Right hindlimb (tissue), 1 donor: ENCODE measurements around the gene TPSG1.
"Not testable (repeated sequence)": the region's sequence is repeated elsewhere in the genome, so short reads cannot be mapped to it uniquely, and the experiment has no call there.

Source experiments
- DNase-seq: peaks from one replicate; pipeline ENCODE4 v3.0.0-alpha.2; 2018

Gene TPSG1

DNA sequence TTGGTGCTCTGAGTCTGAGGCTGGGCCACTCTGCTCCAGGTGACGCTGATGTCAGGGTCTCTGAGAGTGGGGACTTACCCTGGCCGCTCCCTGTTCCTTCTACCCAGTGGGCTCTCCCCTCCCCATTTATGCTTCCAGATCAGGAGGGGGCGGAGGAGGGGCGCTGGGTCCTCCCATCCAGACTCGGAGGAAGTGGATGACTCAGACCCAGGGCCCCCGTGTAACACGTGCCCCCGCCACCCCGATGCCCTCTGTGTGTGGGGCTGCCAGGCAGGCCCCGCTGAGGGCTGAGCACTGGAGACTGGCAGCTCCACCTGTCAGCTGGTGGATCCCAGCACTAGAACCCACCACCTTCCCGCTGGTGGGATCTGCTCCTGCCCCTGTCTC is 5.0 kb upstream of the TPSG1 start, which contains the start of gene TPSB2:
Gene TPSB2 (minus strand): TSS at position 101 of the 387 bp plus-strand sequence. CDS start 233 bp downstream, outside the sequence.
- not testable (repeated sequence) for DNase-seq

DNA sequence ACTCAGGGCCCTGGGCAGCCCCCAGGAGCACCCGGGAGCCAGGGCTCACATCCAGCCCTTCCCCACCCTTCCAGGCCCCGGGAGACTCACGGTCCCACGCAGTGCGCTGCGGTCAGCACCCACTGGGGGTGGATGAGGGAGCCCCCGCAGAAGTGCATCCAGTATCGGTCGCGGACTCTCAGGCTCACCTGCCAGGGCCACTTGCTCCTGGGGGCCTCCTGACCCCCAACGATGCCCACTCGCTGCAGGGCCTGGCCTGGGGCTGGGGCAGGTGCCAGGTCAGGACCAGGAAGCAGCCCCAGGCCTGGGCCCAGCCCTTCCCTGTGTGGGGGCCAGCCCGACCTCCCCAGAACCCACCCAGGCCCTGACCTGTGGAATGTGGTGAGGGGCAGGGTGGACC is 4.4 kb upstream of the TPSG1 start:
- not testable (repeated sequence) for DNase-seq

DNA sequence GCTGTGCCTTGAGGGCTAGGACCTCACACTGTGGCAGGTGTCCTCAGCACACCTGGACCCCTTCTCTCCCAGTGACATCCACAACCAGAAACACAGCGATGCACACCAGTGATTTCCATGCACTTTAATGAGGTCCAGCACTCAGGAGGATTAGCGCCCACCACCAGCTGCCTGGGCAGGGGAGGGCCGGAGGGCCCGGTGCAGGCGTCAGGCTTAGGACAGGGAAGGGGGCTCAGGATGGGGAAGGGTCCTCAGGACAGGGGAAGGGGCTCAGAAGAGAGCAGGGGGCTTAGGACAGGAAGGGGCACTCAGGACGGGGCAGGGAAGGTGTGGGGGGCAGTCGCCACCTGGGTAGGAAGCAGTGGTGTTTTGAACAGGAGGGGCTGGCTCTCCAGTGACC is 3.2 kb upstream of the TPSG1 start:
- DNase-seq: not testable (repeated sequence)

DNA sequence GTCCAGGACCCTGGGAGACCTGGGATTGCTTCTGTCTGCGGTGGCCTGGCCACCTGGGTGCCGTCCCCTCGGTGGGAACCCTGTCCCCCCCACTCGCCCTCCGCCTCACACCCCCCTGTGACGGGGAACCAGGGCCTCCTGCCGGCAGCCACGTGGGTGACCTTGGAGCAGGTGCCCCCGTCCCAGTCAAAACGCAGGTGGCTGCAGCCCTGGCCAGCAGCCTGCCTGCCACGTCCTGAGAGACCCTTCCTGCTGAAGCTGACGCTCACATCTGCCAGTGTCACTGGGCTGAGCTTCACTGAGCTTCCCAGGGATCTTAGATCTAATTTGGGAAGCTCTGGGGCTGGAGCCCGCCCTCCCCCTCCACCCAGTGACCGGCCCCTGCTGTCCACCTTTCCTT is 1.6 kb upstream of the TPSG1 start:
- DNase-seq: not testable (repeated sequence)

DNA sequence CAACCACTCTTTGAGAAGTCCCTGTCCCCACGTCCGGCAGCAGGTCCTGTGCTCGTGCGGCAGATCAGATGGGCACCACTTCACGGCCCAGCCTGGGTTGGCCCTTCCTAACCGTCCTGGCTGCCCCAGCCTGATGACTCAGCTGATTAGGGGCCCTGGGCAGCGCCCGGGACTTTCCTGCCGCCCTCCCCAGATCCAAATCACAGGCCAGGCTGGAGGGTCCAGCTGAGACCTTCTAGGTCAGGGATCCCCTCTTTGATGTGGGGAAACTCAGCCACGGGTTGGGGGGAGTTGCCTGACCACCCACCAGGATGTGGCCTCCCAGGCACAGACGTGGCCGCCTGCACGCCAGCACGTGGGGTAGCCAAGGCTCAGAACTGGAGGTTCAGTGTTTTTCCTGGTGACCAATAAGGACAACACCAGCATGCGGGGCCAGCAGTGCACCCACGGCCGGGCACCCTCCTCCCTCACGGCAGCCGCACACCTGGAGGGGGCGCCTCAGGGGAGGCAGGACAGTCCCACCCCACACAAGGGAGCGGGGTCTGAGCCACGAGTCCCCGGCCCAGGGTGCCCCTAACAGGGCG is 752 bp upstream of the TPSG1 start:
- not testable (repeated sequence) for DNase-seq

DNA sequence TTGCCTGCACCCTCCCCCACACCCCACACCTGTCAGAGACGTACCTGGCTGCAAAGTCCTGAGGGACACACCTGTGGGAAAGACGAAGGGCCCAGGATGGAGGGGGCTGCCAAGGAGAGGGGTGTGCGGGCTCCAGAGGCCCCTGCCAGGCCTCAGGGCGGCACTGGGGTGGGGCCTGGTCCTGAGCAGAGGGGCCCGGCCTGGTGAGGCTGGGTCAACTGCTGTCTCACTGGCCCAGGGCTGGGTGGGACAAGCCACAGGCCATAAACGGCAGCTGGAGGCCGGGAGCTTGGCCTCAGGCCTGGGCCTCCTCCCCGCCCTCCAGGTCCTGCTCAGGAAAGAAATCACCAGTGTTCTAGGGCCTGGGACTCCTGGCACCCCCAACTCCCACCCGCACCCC is 510 bp downstream of the TPSG1 start:
- no peak for DNase-seq

DNA sequence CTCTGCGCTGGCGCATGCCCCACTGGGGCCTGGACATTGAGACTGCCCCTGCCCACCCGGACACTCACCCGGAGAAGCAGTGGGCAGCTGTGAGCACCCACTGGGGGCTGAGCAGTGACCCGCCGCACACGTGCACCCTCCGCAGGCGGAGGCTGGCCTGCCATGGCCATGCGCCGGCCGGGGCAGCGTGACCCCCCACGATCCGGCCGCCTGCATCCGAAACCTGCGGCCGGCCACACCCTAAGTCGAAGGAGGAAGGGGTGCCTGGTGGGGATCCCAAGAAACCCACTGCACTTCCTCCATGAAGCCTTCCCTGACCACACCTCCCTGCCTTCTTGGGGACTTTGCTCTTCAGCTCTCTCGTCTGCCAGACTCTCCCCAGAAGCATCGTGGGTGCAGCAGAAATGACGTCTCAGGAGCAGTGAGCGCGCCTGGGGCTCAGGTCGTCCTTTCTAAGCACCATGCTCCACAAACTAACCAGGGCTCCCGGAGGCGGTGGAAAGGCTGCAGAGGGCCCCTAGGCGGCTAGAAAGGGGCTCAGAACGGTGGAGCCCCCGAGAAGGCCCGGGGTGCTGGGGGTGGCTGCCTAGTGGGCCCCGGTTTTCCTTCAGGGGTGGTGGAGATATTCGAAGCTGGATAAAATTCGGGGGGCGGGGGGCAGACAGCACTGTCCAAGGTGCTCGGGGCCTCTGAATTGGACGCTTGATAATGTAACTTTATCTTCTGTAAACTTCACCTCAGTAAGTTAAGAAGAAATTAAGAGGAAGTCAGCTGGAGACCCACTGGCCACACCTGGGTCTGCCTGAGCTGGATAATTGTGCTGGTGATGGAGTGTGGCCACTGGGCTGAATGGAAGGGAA is 1.5 kb downstream of the TPSG1 start:
- no peak for DNase-seq

DNA sequence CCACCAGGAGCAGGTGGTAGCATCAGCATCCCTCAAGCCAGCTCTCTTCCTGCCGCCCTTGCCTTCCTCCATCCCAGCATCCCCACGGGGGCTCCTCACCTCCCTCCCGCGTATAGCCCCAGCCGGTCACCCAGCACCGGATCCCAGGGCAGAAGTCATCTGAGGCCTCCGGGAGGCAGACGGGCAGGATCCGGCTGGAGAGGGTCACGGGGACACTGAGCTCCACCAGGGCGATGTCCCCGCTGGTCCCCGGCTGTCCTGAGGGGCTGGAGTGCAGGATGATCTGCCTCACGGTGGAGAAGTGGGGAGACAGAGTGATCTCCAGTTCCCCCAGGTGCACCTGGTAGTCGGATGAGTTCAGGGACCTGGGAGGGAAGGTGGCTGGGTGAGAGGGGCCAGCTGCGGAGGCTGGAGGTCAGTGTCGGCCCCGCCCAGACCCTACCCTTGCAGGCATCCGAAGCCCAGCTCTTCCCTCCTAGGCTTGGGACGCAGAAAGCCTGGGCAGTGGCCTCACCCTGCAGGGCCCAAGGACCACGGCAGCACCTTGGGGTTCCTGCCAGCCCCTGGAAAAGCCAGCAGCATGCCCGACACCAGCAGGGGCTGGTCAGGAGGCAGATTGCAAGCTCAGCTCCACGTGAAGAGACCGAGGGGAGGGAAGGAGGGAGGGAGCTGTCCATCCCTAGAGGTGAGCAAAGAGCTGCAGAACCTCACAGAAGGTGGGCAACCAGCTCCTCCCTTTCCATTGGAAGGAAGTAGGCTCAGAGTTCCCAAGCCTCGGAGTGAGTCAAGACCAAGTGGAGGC is 2.3 kb downstream of the TPSG1 start:
- DNase-seq: no peak

DNA sequence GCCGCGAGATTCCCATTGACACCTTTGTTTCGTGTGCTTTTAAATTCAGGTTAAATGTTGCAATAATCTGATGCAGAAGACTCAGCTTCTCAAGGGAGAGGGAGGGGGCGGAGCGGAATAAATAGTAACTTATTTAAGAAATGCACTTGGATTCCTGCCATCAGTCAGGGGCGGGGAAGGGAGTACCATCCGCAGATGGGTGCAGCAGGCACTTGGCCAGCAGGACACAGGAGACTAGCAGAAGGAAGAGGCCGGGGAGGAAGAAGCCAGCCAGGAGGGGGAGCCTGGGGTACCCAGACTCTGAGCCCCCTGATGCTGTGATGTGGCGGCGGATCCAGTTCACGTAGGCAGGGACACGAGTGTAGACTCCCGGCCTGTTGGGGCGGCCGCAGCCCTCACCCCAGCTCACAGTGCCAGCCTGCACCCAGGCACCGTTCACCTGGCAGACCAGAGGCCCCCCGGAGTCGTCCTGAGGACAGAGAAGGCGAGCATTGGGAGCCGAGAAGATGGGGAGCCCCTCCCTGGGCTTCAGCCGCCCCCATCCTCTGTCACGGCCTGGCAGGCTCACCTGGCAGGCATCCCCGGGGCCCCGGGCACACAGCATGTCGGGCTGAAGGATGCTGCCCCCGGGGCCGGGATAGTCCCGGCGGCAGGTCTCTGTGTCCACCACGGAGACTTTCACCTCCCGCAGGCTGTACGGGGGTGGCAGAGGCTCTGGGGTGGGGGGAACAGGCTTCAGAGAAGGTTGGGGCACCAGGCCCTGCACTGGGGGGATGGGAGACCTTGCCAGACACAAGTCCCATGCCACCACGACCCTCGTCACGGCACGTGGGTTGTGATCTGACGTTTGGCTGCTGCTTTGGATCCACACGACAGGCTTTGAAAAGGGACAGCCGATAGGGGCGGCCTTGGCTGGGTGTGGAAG is 3.2 kb downstream of the TPSG1 start:
- no peak for DNase-seq

DNA sequence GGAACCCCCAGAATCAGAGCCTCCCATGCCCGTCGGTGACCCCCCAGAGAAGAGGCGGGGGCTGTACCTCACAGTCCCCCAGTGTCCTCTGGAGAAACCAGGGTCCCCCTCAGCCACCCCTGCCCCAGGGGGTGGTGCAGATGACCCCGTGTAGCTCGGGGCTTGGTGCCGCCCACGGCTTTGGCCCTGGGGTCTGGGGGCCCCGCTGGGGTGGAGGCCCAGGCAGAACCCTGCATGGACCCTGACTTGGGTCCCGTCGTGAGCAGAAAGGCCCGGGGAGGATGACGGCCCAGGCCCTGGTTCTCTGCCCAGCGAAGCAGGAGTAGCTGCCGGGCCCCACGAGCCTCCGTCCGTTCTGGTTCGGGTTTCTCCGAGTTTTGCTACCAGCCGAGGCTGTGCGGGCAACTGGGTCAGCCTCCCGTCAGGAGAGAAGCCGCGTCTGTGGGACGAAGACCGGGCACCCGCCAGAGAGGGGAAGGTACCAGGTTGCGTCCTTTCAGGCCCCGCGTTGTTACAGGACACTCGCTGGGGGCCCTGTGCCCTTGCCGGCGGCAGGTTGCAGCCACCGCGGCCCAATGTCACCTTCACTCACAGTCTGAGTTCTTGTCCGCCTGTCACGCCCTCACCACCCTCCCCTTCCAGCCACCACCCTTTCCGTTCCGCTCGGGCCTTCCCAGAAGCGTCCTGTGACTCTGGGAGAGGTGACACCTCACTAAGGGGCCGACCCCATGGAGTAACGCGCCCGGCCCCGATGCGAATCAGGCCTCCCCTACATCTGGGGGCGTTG is 4.0 kb downstream of the TPSG1 start:
- DNase-seq: no peak

DNA sequence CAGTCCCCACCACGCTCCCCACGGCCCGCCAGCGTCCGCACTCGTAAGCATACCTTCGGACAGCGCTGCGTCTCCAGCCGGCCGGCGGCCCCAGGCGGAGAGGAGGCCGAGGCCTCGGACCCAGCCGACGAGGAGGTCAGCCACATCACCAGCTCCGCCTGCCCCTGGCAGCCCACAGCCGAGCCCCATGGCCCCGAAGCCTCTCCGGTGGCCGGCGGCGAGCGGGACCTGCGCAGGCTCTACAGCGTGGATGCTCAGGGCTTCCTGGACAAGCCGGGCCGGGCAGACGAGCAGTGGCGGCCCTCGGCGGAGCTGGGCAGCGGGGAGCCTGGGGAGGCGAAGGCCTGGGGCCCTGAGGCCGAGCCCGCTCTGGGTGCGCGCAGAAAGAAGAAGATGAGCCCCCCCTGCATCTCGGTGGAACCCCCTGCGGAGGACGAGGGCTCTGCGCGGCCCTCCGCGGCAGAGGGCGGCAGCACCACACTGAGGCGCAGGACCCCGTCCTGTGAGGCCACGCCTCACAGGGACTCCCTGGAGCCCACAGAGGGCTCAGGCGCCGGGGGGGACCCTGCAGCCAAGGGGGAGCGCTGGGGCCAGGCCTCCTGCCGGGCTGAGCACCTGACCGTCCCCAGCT is 4.9 kb downstream of the TPSG1 start:
- no peak for DNase-seq

DNA sequence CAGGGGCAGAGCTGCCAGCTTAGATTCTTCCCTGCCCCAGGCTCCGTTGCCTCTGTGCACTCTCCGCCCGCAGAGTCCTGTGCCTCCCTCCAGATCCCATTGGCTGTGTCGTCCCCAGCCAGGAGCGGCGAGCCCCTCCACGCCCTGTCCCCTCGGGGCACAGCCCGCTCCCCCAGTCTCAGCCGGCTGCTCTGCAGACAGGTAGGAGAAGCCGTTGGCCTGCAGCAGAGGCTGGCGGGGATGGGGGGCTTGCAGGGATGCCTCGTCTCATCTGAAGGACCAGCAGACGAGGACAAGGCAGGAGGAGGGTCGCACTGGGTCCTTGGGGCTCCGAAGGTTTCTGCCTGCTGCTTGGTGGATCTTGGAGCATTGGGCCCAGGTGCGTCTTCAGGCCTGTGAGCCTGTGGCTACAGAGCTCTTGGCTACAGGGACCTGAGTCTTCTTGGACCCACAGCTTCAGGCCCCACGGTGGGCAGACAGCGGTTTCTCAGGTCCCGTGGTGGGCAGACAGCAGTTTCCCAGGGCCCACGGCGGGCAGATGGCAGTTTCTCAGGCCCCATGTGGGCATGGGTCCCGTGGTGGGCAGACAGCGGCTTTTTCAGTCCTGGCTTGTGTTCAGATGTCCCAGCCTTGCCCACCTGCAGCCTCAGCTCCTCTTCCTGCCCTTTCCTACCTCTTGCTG is 6.0 kb downstream of the TPSG1 start:
- DNase-seq: no peak

DNA sequence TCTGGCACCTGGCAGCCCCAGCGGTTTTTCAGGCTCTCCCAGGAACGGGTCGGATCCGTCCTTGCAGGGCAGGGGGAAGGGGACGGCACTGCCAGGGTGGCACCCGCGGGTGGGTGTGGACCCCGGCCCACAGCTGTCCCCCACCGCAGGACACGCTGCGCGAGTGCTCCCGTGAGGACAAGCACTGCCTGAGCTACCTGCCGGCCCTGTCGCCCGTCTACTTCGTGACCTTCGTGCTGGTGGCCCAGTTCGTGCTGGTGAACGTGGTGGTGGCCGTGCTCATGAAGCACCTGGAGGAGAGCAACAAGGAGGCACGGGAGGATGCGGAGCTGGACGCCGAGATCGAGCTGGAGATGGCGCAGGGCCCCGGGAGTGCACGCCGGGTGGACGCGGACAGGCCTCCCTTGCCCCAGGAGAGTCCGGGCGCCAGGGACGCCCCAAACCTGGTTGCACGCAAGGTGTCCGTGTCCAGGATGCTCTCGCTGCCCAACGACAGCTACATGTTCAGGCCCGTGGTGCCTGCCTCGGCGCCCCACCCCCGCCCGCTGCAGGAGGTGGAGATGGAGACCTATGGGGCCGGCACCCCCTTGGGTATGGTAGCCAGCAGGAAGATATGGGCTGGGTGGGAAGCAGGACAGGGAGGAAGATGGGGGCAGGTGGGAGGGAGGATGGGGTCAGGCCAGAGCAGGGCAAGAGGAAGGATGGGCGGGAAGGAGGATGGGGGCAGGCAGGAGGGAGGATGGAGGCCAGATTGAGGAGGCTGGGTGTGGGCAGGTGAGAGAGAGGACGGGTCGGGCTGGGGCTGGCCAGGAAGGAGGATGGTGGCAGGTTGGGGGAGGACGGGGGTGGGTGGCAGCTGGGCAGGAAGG is 6.8 kb downstream of the TPSG1 start:
- DNase-seq: no peak

DNA sequence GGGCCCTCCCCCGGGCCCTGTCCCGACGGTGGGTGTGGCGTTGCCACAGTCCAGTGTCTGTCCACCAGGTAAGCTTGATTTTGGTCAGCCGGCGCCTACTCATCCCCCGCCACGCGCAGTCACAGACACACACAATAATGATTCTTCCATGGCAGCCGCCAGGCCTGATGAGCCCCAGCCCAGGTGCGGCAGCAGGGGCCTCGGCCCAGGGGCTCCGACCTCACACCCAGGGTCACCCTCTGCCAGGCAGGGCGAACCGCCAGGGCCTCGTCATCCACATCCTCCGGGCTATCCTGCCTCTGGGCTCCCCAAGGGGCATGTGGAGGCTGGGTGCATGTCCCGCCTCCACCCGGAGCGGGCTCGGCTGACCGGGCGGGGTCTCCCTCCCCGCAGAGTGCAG is 7.5 kb downstream of the TPSG1 start:
- no peak for DNase-seq

DNA sequence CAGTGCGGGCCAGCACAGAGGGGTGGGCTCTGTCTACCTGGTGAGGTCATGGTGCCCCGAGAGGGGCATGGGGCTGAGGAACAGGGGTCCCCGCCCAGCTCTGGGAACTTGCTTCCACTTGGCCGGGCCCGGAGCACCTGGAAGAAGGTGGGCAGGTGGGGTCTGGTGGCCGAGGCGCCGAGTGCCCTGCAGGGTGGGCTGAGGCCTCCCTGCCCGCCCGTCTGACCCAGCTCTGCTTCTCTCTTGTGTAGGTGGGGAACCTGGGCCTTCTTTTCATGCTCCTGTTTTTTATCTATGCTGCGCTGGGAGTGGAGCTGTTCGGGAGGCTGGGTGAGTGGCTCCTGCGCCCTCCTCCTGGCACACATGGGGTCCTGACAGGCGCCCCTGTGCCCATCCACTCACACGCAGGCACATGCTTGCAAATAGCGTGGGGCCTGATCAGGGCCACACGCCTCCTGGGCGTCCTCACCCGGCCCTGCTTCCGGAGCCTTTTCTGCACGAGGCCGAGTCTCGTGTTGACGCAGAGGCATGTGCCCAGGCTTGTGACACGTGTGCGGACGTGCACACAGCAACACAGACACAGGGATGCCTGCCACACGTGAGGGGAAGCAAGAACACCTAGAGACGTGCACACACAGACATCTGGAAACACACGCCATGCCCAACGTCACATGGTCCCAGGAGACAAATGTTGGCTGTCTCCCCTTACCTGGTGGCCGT is 8.2 kb downstream of the TPSG1 start:
- DNase-seq: no peak

DNA sequence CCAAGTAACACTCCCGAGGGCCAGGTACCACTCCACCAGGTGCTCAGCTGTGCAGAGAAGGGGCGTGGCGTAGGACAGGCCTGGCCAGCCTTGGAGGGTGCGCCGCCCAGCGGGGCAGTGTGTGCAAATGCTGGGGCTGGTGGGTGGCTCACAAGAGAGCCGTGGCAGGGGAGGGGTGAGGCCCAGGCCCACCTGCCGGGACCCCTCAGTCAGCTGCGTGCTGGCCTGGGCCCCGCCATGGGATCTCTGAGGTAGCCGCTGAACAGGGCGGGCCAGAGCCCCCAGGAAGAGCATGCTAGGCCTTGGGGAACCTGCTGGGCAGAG is 8.8 kb downstream of the TPSG1 start:
- DNase-seq: no peak

DNA sequence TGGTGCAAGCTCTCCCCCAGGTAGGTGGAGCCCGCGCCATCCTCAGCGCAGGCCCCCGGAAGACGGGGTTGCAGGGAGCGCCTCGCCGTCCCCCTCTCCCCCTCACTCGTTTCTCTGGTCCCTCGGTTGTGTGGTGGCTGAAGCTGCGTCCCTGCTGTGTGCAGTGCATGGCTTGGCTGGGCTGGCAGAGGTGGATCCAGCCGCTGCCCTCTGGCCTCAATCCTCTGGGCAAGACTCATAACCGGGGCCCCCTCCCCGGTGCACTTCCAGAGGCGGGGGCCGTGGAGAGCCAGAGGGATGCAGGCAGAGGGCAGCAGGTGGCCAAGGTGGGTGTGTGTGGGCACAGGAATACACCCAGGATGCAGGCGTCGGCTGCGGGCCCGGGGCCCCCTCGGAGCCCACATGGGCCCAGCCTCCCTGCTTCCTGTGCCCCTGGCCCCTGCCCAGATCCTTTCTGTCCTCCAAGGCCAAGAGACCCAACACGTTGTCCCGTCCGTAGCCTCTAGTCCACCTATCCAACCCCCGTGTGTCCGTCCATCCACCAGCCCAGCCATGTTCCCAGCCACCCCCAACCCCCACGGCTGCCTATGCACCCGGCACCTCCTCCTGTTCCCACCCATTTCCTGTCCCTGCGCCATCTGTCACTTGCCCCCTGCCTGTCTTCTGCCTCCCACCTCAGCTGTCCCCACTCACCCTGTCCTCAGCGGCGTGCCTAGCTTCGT is 9.3 kb downstream of the TPSG1 start:
- no peak for DNase-seq

DNA sequence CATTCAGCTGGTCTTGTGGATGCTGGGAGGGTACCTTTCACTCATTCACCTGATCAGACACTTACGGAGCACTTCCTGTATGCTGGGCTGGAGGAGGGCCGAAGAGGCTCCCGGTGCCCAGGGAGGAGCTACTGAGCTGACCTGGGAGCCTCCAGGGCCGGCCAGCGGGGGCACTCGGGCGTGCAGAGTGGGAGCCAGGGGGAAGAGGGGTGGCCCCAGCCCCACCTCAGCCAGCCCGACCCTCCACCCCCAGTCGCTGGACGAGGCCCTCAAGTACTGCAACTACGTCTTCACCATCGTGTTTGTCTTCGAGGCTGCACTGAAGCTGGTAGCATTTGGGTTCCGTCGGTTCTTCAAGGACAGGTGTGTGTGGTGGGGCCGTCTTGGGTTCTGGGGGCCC is 10.3 kb downstream of the TPSG1 start:
- DNase-seq: no peak
